ENCODE measurements around the gene WDR18. TPM values are rescaled to one million over a fixed set of nuclear protein-coding genes. Genes with fewer than 3 reads are reported as not detected.

WDR18 gene
- total and polyA plus RNA-seq, 2 of the 8 experiments (the other 6 are each of a cell fraction or from before 2014, with no cell fraction given): 87.7 to 177 TPM

DNA sequence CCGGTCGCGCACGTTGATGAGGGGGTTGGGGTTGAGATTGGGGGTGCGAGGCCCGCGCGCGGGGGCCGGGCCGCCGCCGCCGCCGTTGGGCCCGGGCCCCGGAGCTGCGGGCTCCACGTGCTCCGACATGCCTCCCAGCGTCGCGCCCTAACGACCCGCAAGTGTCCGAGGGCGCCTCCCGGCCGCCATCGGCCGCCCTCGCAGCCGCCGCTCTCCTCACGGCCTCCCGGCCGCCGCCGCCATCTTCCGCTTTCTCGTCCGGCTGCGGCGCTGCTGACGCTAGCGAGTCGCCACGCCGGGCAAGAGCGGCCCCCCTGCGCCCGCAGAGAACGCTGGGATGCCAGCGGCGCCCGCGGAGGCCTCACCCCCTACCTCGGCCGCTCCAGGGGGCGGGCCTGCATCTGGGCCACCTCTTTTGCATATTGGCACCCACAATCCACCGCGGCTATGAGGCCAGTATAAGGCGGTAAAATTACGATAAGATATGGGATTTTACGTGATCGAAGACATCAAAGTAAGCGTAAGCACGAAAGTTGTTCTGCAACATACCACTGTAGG is 36.8 kb downstream of the WDR18 start, which contains the start of gene TMEM259:
Gene TMEM259 (minus strand): TSS at position 256 of the 558 bp plus-strand sequence. CDS start 127 bp downstream, at position 129.
- Histone ChIP-seq H3K9ac (replicated peaks in 1 of 4; ENCODE audit: extremely low read depth in 1 of 4, low read depth in 3 of 4, low read length in 3 of 4) (peak within 1 kb of the TSS; percentile 69 to 89 (median 82)), H2BK20ac (ENCODE audit: low read length) (no peak within 1 kb of the TSS), H2BK120ac (replicated peaks; ENCODE audit: low read depth, low read length) (no peak within 1 kb of the TSS), H4K20me1 (replicated peaks in 1 of 2; ENCODE audit: control insufficient read depth in 1 of 2, insufficient read depth in 2 of 2, low read length in 2 of 2) (peaks cover 24 to 36% of the 10 kb centered on the region in 2 experiments), H2AFZ (ENCODE audit: low read length) (no peak within 1 kb of the TSS), H3K36me3 (ENCODE audit: control insufficient read depth in 2 of 4, insufficient read depth in 4 of 4, low read length in 3 of 4) (no peaks in the 10 kb centered on the region), H3K9me3 (ENCODE audit: insufficient read depth in 2 of 2, low read depth in 1 of 2, low read length in 1 of 2) (no peaks in the 10 kb centered on the region), H2BK15ac (ENCODE audit: low read length) (peak within 1 kb of the TSS; percentile 61; the same call in 1 of the 2 replicates), H3K23ac (ENCODE audit: insufficient read length) (no peak within 1 kb of the TSS), H3K79me1 (ENCODE audit: low read depth, low read length) (peaks cover 18% of the 10 kb centered on the region), H2BK12ac (ENCODE audit: low read depth, low read length) (peak within 1 kb of the TSS; percentile 65; the same call in 1 of the 2 replicates), H4K8ac (ENCODE audit: extremely low read depth, insufficient read depth, low read length) (peak within 1 kb of the TSS; percentile 92; the same call in 1 of the 2 replicates), H3K27me3 (replicated peaks in 1 of 4; ENCODE audit: control insufficient read depth in 3 of 4, extremely low read depth in 1 of 4, insufficient read depth in 3 of 4, low read length in 3 of 4) (no peaks in the 10 kb centered on the region), H3K27ac (ENCODE audit: low read depth, low read length) (peak within 1 kb of the TSS; percentile 96), H4K5ac (ENCODE audit: insufficient read length, low read depth, low read length) (peak within 1 kb of the TSS; percentile 9), H2BK5ac (ENCODE audit: low read depth, low read length) (peak within 1 kb of the TSS; percentile 97), H3K14ac (ENCODE audit: insufficient read length) (no peak within 1 kb of the TSS), H3K4me1 (replicated peaks in 1 of 4; ENCODE audit: control insufficient read depth in 3 of 4, insufficient read depth in 4 of 4, low read length in 3 of 4) (peaks cover 0 to 31% (median 20%) of the 10 kb centered on the region in 4 experiments; a peak in 5 of 7 replicates), H3K23me2 (ENCODE audit: low read depth, low read length) (peaks cover 9% of the 10 kb centered on the region), H3K79me2 (ENCODE audit: control insufficient read depth in 1 of 2, insufficient read depth in 2 of 2, low read length in 2 of 2) (peaks cover 27 to 49% of the 10 kb centered on the region in 2 experiments), H3K56ac (replicated peaks; ENCODE audit: insufficient read length, low read depth, low read length) (peak within 1 kb of the TSS; percentile 43), H3K4me2 (ENCODE audit: insufficient read depth in 1 of 2, low read depth in 2 of 2, low read length in 2 of 2) (peak within 1 kb of the TSS; percentile 93 to 98), H3K4ac (replicated peaks; ENCODE audit: insufficient read length, low read depth, low read length) (peak within 1 kb of the TSS; percentile 34), H2AK5ac (ENCODE audit: low read depth, low read length) (peak within 1 kb of the TSS; percentile 44; the same call in 1 of the 2 replicates), H3K4me3 (ENCODE audit: extremely low read depth in 1 of 4, insufficient read depth in 2 of 4, low read depth in 3 of 4, low read length in 4 of 4) (peak within 1 kb of the TSS; percentile 84 to 97 (median 94)), H4K91ac (replicated peaks; ENCODE audit: insufficient read length, low read length) (peak within 1 kb of the TSS; percentile 77), H3K18ac (ENCODE audit: extremely low read depth, low read length) (no peak within 1 kb of the TSS; the same call in 1 of the 2 replicates)
- peak; percentile 89 to 97 for DNase-seq (ENCODE audit: low read depth in 1 of 2, low spot score in 2 of 2)
- ChIA-PET CTCF (ENCODE audit: partially characterized antibody) (interaction anchor here (2.3 kb wide), 1 partner anchor 11 kb away, joined by 8 read pairs; no protein-coding TSS in a partner anchor), POLR2A (ENCODE audit: partially characterized antibody) (interaction anchor here (0.9 to 12.8 kb wide), 17 partner anchors 8 to 155 kb away, joined by 3 to 509 read pairs (median 5); partner anchors contain the start of genes ABCA7, ARHGAP45 and CNN2)
- 1% methylated on average over 68 of the region's 68 CpGs; no CpG with 5 or more reads in 1 of the 2 experiments for WGBS, 2 experiments (ENCODE audit: extremely low coverage in 1 of 2, insufficient coverage in 1 of 2, insufficient read length in 1 of 2, insufficient replicate concordance in 2 of 2, low coverage in 1 of 2, low lambda C conversion rate in 2 of 2, missing lambda C conversion rate in 1 of 2)
- FAIRE-seq: no peak
- TF ChIP-seq RBBP5 (IDR thresholded peaks at IDR 0.05; ENCODE audit: borderline replicate concordance, low read depth, low read length) (0 out of 2 replicates have a peak, but pooled peaks have one; percentile 83), EGR1 (IDR thresholded peaks at IDR 0.05; ENCODE audit: borderline replicate concordance, low read depth, low read length) (peak; percentile 53; the same call in 1 of the 2 replicates), SRF (IDR thresholded peaks at IDR 0.05; ENCODE audit: low read depth, low read length) (no peak), EP300 (IDR thresholded peaks at IDR 0.05; ENCODE audit: borderline replicate concordance in 1 of 2, low read depth in 2 of 2, low read length in 2 of 2) (peak in 1 of 2 experiments; percentile 62; a peak in 1 of 3 replicates), YY1 (IDR thresholded peaks at IDR 0.05; ENCODE audit: low read depth, low read length) (peak; percentile 97), HDAC2 (IDR thresholded peaks at IDR 0.05; ENCODE audit: borderline replicate concordance in 1 of 2, low read depth in 2 of 2, low read length in 2 of 2) (peak in 1 of 2 experiments; percentile 75; a peak in 1 of 4 replicates), GABPA (IDR thresholded peaks at IDR 0.05; ENCODE audit: borderline replicate concordance, insufficient read depth, low read length) (no peak), BACH1 (IDR thresholded peaks at IDR 0.05; ENCODE audit: low read length) (no peak), TAF7 (optimal IDR thresholded peaks at IDR 0.05; ENCODE audit: borderline replicate concordance, low read depth, low read length) (peak; percentile 92), TCF12 (IDR thresholded peaks at IDR 0.05; ENCODE audit: low read depth, low read length) (0 out of 2 replicates have a peak, but pooled peaks have one; percentile 26)
- TF ChIP-seq, protein P1, sequence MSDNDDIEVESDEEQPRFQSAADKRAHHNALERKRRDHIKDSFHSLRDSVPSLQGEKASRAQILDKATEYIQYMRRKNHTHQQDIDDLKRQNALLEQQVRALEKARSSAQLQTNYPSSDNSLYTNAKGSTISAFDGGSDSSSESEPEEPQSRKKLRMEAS (IDR thresholded peaks at IDR 0.05): peak; percentile 32; the same call in 1 of the 2 replicates

Measured in H1 (cell line).